Testis (tissue), 3 donors: ENCODE measurements around the gene MSRB1. TPM values are rescaled to one million over a fixed set of nuclear protein-coding genes. Genes with fewer than 3 reads are reported as not detected.
A peak's percentile ranks its signal among the peaks of the same experiment; 100 is the strongest.
"Not testable (repeated sequence)": the region's sequence is repeated elsewhere in the genome, so short reads cannot be mapped to it uniquely, and the experiment has no call there.

ENCODE experiments used
- DNase-seq: peaks from one replicate; pipeline ENCODE4 v3.0.0-alpha.2; 2019
- H3K27ac ChIP-seq, 2 donors: fragments of 200-600 bp; sonication (generic); one replicate each; pipeline ENCODE4 v1.5.1; 2019
- H3K27me3 ChIP-seq: fragments of 200-600 bp; sonication (generic); one replicate; pipeline ENCODE4 v1.5.1; 2019
- H3K36me3 ChIP-seq: fragments of 200-600 bp; sonication (generic); one replicate; pipeline ENCODE4 v1.5.1; 2017; ENCODE audit warnings: low read depth; ENCODE audit errors: missing control alignments
- H3K4me1 ChIP-seq: fragments of 200-600 bp; sonication (generic); one replicate; pipeline ENCODE4 v1.5.1; 2019
- H3K4me3 ChIP-seq, 2 donors: fragments of 200-600 bp; sonication (generic); one replicate each; pipeline ENCODE4 v1.5.1; 2017 to 2019
- H3K9me3 ChIP-seq: fragments of 200-600 bp; sonication (generic); one replicate; pipeline ENCODE4 v1.5.1; 2017
- CTCF ChIP-seq, 3 experiments: fragments of 450-650 bp in 2 of 3; fragments of 200-600 bp in 1 of 3; sonication (generic) in 1 of 3; IDR thresholded peaks; one replicate each; pipeline ENCODE4 v1.5.1; 2016 to 2019; ENCODE audit warnings: antibody characterized with exemption in 3 of 3, mild to moderate bottlenecking in 2 of 3, moderate library complexity in 1 of 3
- POLR2A ChIP-seq: fragments of 450-650 bp; IDR thresholded peaks from one replicate; pipeline ENCODE4 v1.6.1; 2017; ENCODE audit warnings: antibody characterized with exemption, mild to moderate bottlenecking, moderate library complexity
- WGBS, 2 donors: methylation state at CpG; one replicate each; pipeline ENCODE4 v1.1.5; 2018; 5-methylcytosine and 5-hydroxymethylcytosine counted together
- intact Hi-C: fragments of 100-400 bp; cut with DNase I; formaldehyde crosslinking; loops from one replicate; pipeline ENCODE4 v1.15.1; 2023; ENCODE audit warnings: low total_unique reads
- polyA plus RNA-seq: library from polyadenylated mRNA; stranded (reverse); fragments of 350-450 nt; fragmentation: Illumina TruSeq; extraction: RNeasy Lipid Tissue Mini Kit (QIAGEN cat#74804); gene quantifications from one replicate; pipeline ENCODE4 v1.2.3, GENCODE V29; 2014; ENCODE audit warnings: low read depth, low replicate concordance; ENCODE audit not compliant: insufficient read depth
- total RNA-seq, 2 donors: library from RNA; depleted of rRNA; stranded (reverse); fragments of >200 nt; gene quantifications; one replicate each; pipeline ENCODE4 v1.2.3, GENCODE V29; 2016

Gene MSRB1
- total and polyA plus RNA-seq, 3 donors from 2014 or later = 17.5 to 35.2 (median 19.8) TPM

GRCh38 chr16:1923299-1924034, 19.5 kb downstream of the MSRB1 start:
- Histone ChIP-seq H3K4me3 (no peak overlapping the region), H3K27ac (no peak overlapping the region), H3K27me3 (no peaks in the 10 kb centered on the region), H3K4me1 (peaks cover 8% of the 10 kb centered on the region), H3K36me3 (no peaks in the 10 kb centered on the region), H3K9me3 (no peaks in the 10 kb centered on the region)
- TF ChIP-seq CTCF (IDR thresholded peaks at IDR 0.05) (no peak), POLR2A (no peak)
- intact Hi-C loops = no loop called here
- no peak for DNase-seq
- 21 to 31% methylated on average over 20 to 24 of the region's 24 CpGs for WGBS, 2 donors

- Histone ChIP-seq H3K27me3 (no peaks in the 10 kb centered on the region), H3K27ac (no peak overlapping the region), H3K9me3 (no peaks in the 10 kb centered on the region), H3K36me3 (no peaks in the 10 kb centered on the region), H3K4me1 (peaks cover 9% of the 10 kb centered on the region), H3K4me3 (no peak overlapping the region)
- no peak for TF ChIP-seq POLR2A
- TF ChIP-seq CTCF (IDR thresholded peaks at IDR 0.05) = no peak
- intact Hi-C loops = no loop called here
- 71 to 82% methylated on average over 8 of the region's 8 CpGs for WGBS, 2 donors
- no peak for DNase-seq
Measured at GRCh38 chr16:1922357-1922756, 20.6 kb downstream of the MSRB1 start.

GRCh38 chr16:1920727-1921171, 22.2 kb downstream of the MSRB1 start:
- intact Hi-C loops = no loop called here
- Histone ChIP-seq H3K27me3 (no peaks in the 10 kb centered on the region), H3K36me3 (no peaks in the 10 kb centered on the region), H3K9me3 (no peaks in the 10 kb centered on the region), H3K27ac (no peak overlapping the region), H3K4me3 (no peak overlapping the region), H3K4me1 (peaks cover 9% of the 10 kb centered on the region)
- WGBS, 2 donors = 25 to 35% methylated on average over 12 to 15 of the region's 15 CpGs
- TF ChIP-seq CTCF (IDR thresholded peaks at IDR 0.05) (no peak), POLR2A (no peak)
- peak; percentile 37 for DNase-seq

- intact Hi-C loops, H3K4me1 ChIP-seq, H3K27me3 ChIP-seq, H3K4me3 ChIP-seq, H3K9me3 ChIP-seq, H3K36me3 ChIP-seq, H3K27ac ChIP-seq, DNase-seq: not testable (repeated sequence)
- 65 to 74% methylated on average over 20 to 21 of the region's 21 CpGs for WGBS, 2 donors
Measured at GRCh38 chr16:1920122-1920521, 22.9 kb downstream of the MSRB1 start.

- intact Hi-C loops = no loop called here
- TF ChIP-seq POLR2A (no peak), CTCF (IDR thresholded peaks at IDR 0.05) (no peak)
- H3K4me1 ChIP-seq = peaks cover 9% of the 10 kb centered on the region
- H3K36me3 ChIP-seq = no peaks in the 10 kb centered on the region
- no peak overlapping the region for H3K4me3 ChIP-seq
- no peak overlapping the region for H3K27ac ChIP-seq
- no peaks in the 10 kb centered on the region for H3K9me3 ChIP-seq
- 35 to 43% methylated on average over 14 to 30 of the region's 30 CpGs for WGBS, 2 donors
- no peaks in the 10 kb centered on the region for H3K27me3 ChIP-seq
- DNase-seq = no peak
Measured at GRCh38 chr16:1919327-1919998, 23.5 kb downstream of the MSRB1 start.
